A549 (cell line): ENCODE data around the gene RYR3. TPM values are rescaled to one million over a fixed set of nuclear protein-coding genes. Genes with fewer than 3 reads are reported as not detected.

Experiments
- ATAC-seq, 2 experiments: fragments of 200-7000 bp in 1 of 2; fragments of >200 bp in 1 of 2; cut with Nextera tagmentation in 1 of 2; cut with Tn5 transposase in 1 of 2; 3 replicates each; pipeline versions ENCODE4 v1.8.0 to v1.9.1; 2018 to 2020; ENCODE audit warnings: mild to moderate bottlenecking in 1 of 2, moderate library complexity in 1 of 2
- CTCF ChIA-PET: fragments of 300-600 bp; sonication (Branson Sonifier 250); formaldehyde crosslinking; extraction: SDS; loops from one replicate; lab custom pipeline; 2021; ENCODE audit warnings: antibody characterized with exemption, inconsistent platforms; lab: Yijun Ruan, JAX
- POLR2A ChIA-PET: fragments of 350-600 bp; formaldehyde crosslinking; extraction: SDS; loops from one replicate; lab custom pipeline; 2021; ENCODE audit warnings: antibody characterized with exemption, inconsistent platforms; lab: Yijun Ruan, JAX
- DNase-seq, 2 experiments: peaks; one replicate each; pipeline versions ENCODE4 v3.0.0 to v3.0.0-alpha.2; 2011 to 2016; ENCODE audit warnings: low read depth in 1 of 2, low spot score in 1 of 2
- FAIRE-seq: peaks from 2 replicates; lab custom pipeline; 2011; peaks lifted over from hg19 to GRCh38; lab: Jason Lieb, UNC
- H3K27ac ChIP-seq, 2 experiments: fragments of >200 bp; sonication (Bioruptor Twin); formaldehyde crosslinking; 3 replicates each; pipeline ENCODE4 v1.5.1; 2016 to 2017
- H3K4me1 ChIP-seq: fragments of >200 bp; sonication (Bioruptor Twin); formaldehyde crosslinking; 3 replicates; pipeline ENCODE4 v1.6.1; 2016
- H3K4me2 ChIP-seq: fragments of >200 bp; sonication (Bioruptor Twin); formaldehyde crosslinking; 3 replicates; pipeline ENCODE4 v1.6.1; 2016
- H3K4me3 ChIP-seq: fragments of >200 bp; sonication (Bioruptor Twin); formaldehyde crosslinking; 3 replicates; pipeline ENCODE4 v1.5.1; 2016
- H3K9me3 ChIP-seq: fragments of >200 bp; sonication (Bioruptor Twin); formaldehyde crosslinking; 3 replicates; pipeline ENCODE4 v1.6.1; 2016
- BCL3 ChIP-seq: fragments of >200 bp; sonication (Bioruptor Twin); formaldehyde crosslinking; IDR thresholded peaks from 3 replicates; pipeline ENCODE4 v1.6.1; 2016
- CBX8 ChIP-seq: fragments of 200-600 bp; sonication (generic); IDR thresholded peaks from 2 replicates; pipeline ENCODE4 v1.6.1; 2016
- CHD2 ChIP-seq: fragments of 150-350 bp; IDR thresholded peaks from 2 replicates; pipeline ENCODE4 v1.6.1; 2014; ENCODE audit warnings: low read length; ENCODE audit not compliant: partially characterized antibody
- CHD4 ChIP-seq: fragments of 200-600 bp; sonication (generic); IDR thresholded peaks from 2 replicates; pipeline ENCODE4 v1.6.1; 2016; ENCODE audit warnings: antibody characterized with exemption, mild to moderate bottlenecking, borderline replicate concordance
- CTCF ChIP-seq: fragments of >200 bp; sonication (Bioruptor Twin); formaldehyde crosslinking; IDR thresholded peaks from 3 replicates; pipeline ENCODE4 v1.5.1; 2016
- EHF ChIP-seq: fragments of 250-450 bp; sonication (Bioruptor Pico); IDR thresholded peaks from 2 replicates; pipeline ENCODE4 v1.5.0; 2020; ENCODE audit warnings: mild to moderate bottlenecking
- ELK1 ChIP-seq: fragments of 150-350 bp; IDR thresholded peaks from 2 replicates; pipeline ENCODE4 v1.6.1; 2014; ENCODE audit warnings: low read depth, mild to moderate bottlenecking, low read length
- FOSB ChIP-seq: fragments of 250-450 bp; sonication (Bioruptor Pico); IDR thresholded peaks from 2 replicates; pipeline ENCODE4 v1.5.0; 2020; ENCODE audit warnings: mild to moderate bottlenecking, moderate library complexity
- HDAC2 ChIP-seq: fragments of 200-600 bp; sonication (generic); IDR thresholded peaks from 2 replicates; pipeline ENCODE4 v1.6.1; 2016
- HOXB13 ChIP-seq: fragments of 250-450 bp; sonication (Bioruptor Pico); IDR thresholded peaks from 2 replicates; pipeline ENCODE4 v1.5.0; 2020; ENCODE audit warnings: low read depth, mild to moderate bottlenecking, moderate library complexity
- HOXB5 ChIP-seq: fragments of 250-450 bp; sonication (Bioruptor Pico); IDR thresholded peaks from 2 replicates; pipeline ENCODE4 v1.5.0; 2020; ENCODE audit warnings: mild to moderate bottlenecking, moderate library complexity
- JUNB ChIP-seq: fragments of >200 bp; sonication (Bioruptor Twin); formaldehyde crosslinking; IDR thresholded peaks from 2 replicates; pipeline ENCODE4 v1.6.1; 2016
- PBX3 ChIP-seq: IDR thresholded peaks from 2 replicates; pipeline ENCODE4 v1.6.1; 2012
- RAD21 ChIP-seq, 2 experiments: fragments of >200 bp in 1 of 2; sonication (Bioruptor Twin) in 1 of 2; formaldehyde crosslinking in 1 of 2; IDR thresholded peaks in 1 of 2; conservative IDR thresholded peaks in 1 of 2; 2 replicates in 1 of 2; 3 replicates in 1 of 2; pipeline ENCODE4 v1.6.1; 2012 to 2018; ENCODE audit warnings: inconsistent platforms in 1 of 2
- RARB ChIP-seq: fragments of 250-450 bp; sonication (Bioruptor Pico); IDR thresholded peaks from 2 replicates; pipeline ENCODE4 v1.8.0; 2021; ENCODE audit warnings: mild to moderate bottlenecking, moderate library complexity
- RCOR1 ChIP-seq: fragments of 150-350 bp; IDR thresholded peaks from 2 replicates; pipeline ENCODE4 v1.6.1; 2014; ENCODE audit warnings: antibody characterized with exemption, low read length, low read depth
- RFX5 ChIP-seq: fragments of 450-650 bp; IDR thresholded peaks from 2 replicates; pipeline ENCODE4 v1.7.1; 2014; ENCODE audit warnings: antibody characterized with exemption, mild to moderate bottlenecking, moderate library complexity
- SMC3 ChIP-seq: fragments of >200 bp; sonication (Bioruptor Twin); formaldehyde crosslinking; IDR thresholded peaks from 3 replicates; pipeline ENCODE4 v1.6.1; 2018; ENCODE audit warnings: inconsistent platforms
- TFCP2L1 ChIP-seq: fragments of 250-450 bp; sonication (Bioruptor Pico); IDR thresholded peaks from 2 replicates; pipeline ENCODE4 v1.5.0; 2021; ENCODE audit warnings: mild to moderate bottlenecking
- TP53 ChIP-seq: fragments of 250-450 bp; sonication (Bioruptor Pico); IDR thresholded peaks from 2 replicates; pipeline ENCODE4 v1.5.0; 2021; ENCODE audit warnings: mild to moderate bottlenecking, moderate library complexity
- ZNF302 ChIP-seq: fragments of 250-450 bp; sonication (Bioruptor Pico); IDR thresholded peaks from 2 replicates; pipeline ENCODE4 v1.9.0; 2021; ENCODE audit warnings: inconsistent platforms, mild to moderate bottlenecking, moderate library complexity
- ZSCAN20 ChIP-seq: fragments of 250-450 bp; sonication (Bioruptor Pico); IDR thresholded peaks from 2 replicates; pipeline ENCODE4 v1.8.0; 2022; ENCODE audit warnings: mild to moderate bottlenecking, moderate library complexity
- WGBS: methylation state at CpG from one replicate; pipeline ENCODE4 v1.1.6; 2017; ENCODE audit errors: missing lambda C conversion rate; 5-methylcytosine and 5-hydroxymethylcytosine counted together
- polyA plus RNA-seq, 4 experiments: library from polyadenylated mRNA; depleted of rRNA in 3 of 4; stranded (reverse); fragments of >200 nt; fragmentation: RNase III in 1 of 4; extraction: RNeasy Plus Mini Kit Qiagen cat#74134 plus additional on column Dnase treatment in 1 of 4; gene quantifications; 2 replicates in 3 of 4; 3 replicates in 1 of 4; pipeline ENCODE4 v1.2.3, GENCODE V29; 2011 to 2017

The RYR3 gene
- polyA plus RNA-seq, 2 of the 4 experiments (the other 2 are of a cell fraction), result 0.03 TPM; not detected in 1

GRCh38 chr15:33433821-33434220, 123.1 kb downstream of the RYR3 start:
- no peaks in the 10 kb centered on the region for H3K4me1 ChIP-seq
- POLR2A ChIA-PET, result no interaction called here
- no peak for DNase-seq
- H3K4me3 ChIP-seq, result no peak overlapping the region
- FAIRE-seq, result no peak
- no peak overlapping the region for H3K4me2 ChIP-seq
- H3K27ac ChIP-seq, result no peak overlapping the region
- H3K9me3 ChIP-seq, result no peaks in the 10 kb centered on the region
- TF ChIP-seq PBX3, result no peak
- no peak for TF ChIP-seq HOXB5 (CRISPR knock-in tag)
- TF ChIP-seq TFCP2L1 (CRISPR knock-in tag), result no peak
- no peak for TF ChIP-seq RARB (CRISPR knock-in tag)
- TF ChIP-seq RFX5, result no peak
- CTCF ChIA-PET, result no interaction called here
- no peak for ATAC-seq

- FAIRE-seq, result no peak
Observed at GRCh38 chr15:33438396-33438795, 127.6 kb downstream of the RYR3 start.

More at GRCh38 chr15:33438396-33438795, 127.6 kb downstream of the RYR3 start:
- H3K4me2 ChIP-seq, result no peak overlapping the region
- no peak for DNase-seq
- no peaks in the 10 kb centered on the region for H3K4me1 ChIP-seq
- ChIA-PET CTCF (interaction anchor here (0.6 kb wide), 1 partner anchor 293 kb away, joined by 5 read pairs; no protein-coding TSS in a partner anchor), POLR2A (no interaction called here)
- no peaks in the 10 kb centered on the region for H3K9me3 ChIP-seq
- ATAC-seq, result no peak
- no peak overlapping the region for H3K4me3 ChIP-seq
- 8% methylated on average over 3 of the region's 3 CpGs for WGBS
- TF ChIP-seq RAD21 (conservative IDR thresholded peaks at IDR 0.05 in 1 of 2, IDR thresholded peaks at IDR 0.05 in 1 of 2), result no peak
- TF ChIP-seq ZSCAN20 (CRISPR knock-in tag), result no peak
- TF ChIP-seq FOSB, result no peak
- no peak for TF ChIP-seq EHF
- TF ChIP-seq HOXB13 (CRISPR knock-in tag), result no peak
- no peak for TF ChIP-seq HDAC2
- TF ChIP-seq TP53, result no peak
- no peak for TF ChIP-seq ZNF302 (CRISPR knock-in tag)
- no peak for TF ChIP-seq CHD2
- no peak for TF ChIP-seq ELK1
- TF ChIP-seq PBX3, result no peak
- no peak for TF ChIP-seq RCOR1
- TF ChIP-seq BCL3, result no peak
- TF ChIP-seq CBX8, result no peak
- TF ChIP-seq CHD4, result no peak
- no peak for TF ChIP-seq SMC3
- no peak for TF ChIP-seq JUNB
- no peak for TF ChIP-seq CTCF
- no peak overlapping the region for H3K27ac ChIP-seq
